Stimulated activated naive B cell treated with anti-CD40 and anti-IgM and Interleukin-4, amounts not matched to agents 10 μg/mL and 1 μg/mL and 100 μg/mL, for 72 hours (primary cell): Measurements from ENCODE around the gene AFDN.

Experiments used
- ATAC-seq, 2 donors: fragments of 150-1000 bp; cut with Tn5 transposase; replicated peaks; 2 replicates each; pipeline ENCODE4 v1.10.0; 2021; ENCODE audit warnings: moderate library complexity in 1 of 2
- DNase-seq: peaks from one replicate; pipeline ENCODE4 v3.0.0; 2021
- H3K27ac Mint-ChIP-seq: one replicate; pipeline ENCODE4 v1.8.0; 2022; ENCODE audit warnings: mild to moderate bottlenecking, mixed read lengths
- H3K27me3 Mint-ChIP-seq, 2 donors: one replicate each; pipeline ENCODE4 v1.8.0; 2022; ENCODE audit warnings: mixed read lengths in 2 of 2
- H3K36me3 Mint-ChIP-seq, 2 donors: one replicate each; pipeline ENCODE4 v1.8.0; 2022; ENCODE audit warnings: mixed read lengths in 2 of 2, mild to moderate bottlenecking in 1 of 2
- H3K4me1 Mint-ChIP-seq, 2 donors: one replicate each; pipeline ENCODE4 v1.8.0; 2022; ENCODE audit warnings: mixed read lengths in 2 of 2, mild to moderate bottlenecking in 1 of 2
- H3K4me3 Mint-ChIP-seq, 2 donors: one replicate each; pipeline ENCODE4 v1.8.0; 2022; ENCODE audit warnings: mild to moderate bottlenecking in 2 of 2, mixed read lengths in 2 of 2, moderate library complexity in 1 of 2
- H3K9me3 Mint-ChIP-seq, 2 donors: one replicate each; pipeline ENCODE4 v1.8.0; 2022; ENCODE audit warnings: mixed read lengths in 2 of 2, mild to moderate bottlenecking in 1 of 2

The AFDN gene

GRCh38 chr6:167850782-167851181 lies 24.1 kb downstream of the AFDN start:
- no peak overlapping the region for H3K4me3 Mint-ChIP-seq
- H3K27me3 Mint-ChIP-seq, result peaks cover 22 to 35% of the 10 kb centered on the region in 2 donors
- no peak for DNase-seq
- H3K36me3 Mint-ChIP-seq, result no peaks in the 10 kb centered on the region
- no peaks in the 10 kb centered on the region for H3K9me3 Mint-ChIP-seq
- no peak for ATAC-seq
- H3K27ac Mint-ChIP-seq, result no peak overlapping the region
- peaks cover 4 to 6% of the 10 kb centered on the region in 2 donors for H3K4me1 Mint-ChIP-seq

GRCh38 chr6:167851370-167851952 lies 24.8 kb downstream of the AFDN start:
- peaks cover 4 to 6% of the 10 kb centered on the region in 2 donors for H3K4me1 Mint-ChIP-seq

GRCh38 chr6:167855825-167856425 lies 29.2 kb downstream of the AFDN start:
- Mint-ChIP-seq H3K4me1 (peaks cover 5% of the 10 kb centered on the region in 2 donors), H3K27me3 (peaks cover 16 to 19% of the 10 kb centered on the region in 2 donors), H3K36me3 (no peaks in the 10 kb centered on the region), H3K4me3 (no peak overlapping the region), H3K9me3 (no peaks in the 10 kb centered on the region), H3K27ac (no peak overlapping the region)
- ATAC-seq, result no peak
- DNase-seq, result no peak

More at GRCh38 chr6:167851370-167851952, 24.8 kb downstream of the AFDN start:
- Mint-ChIP-seq H3K9me3 (no peaks in the 10 kb centered on the region), H3K36me3 (no peaks in the 10 kb centered on the region), H3K27ac (no peak overlapping the region), H3K27me3 (peaks cover 22 to 35% of the 10 kb centered on the region in 2 donors), H3K4me3 (no peak overlapping the region)
- ATAC-seq (no peak), DNase-seq (no peak)

- Mint-ChIP-seq H3K27me3 (peaks cover 18 to 19% of the 10 kb centered on the region in 2 donors), H3K4me3 (no peak overlapping the region)
Observed at GRCh38 chr6:167856474-167856873, 29.8 kb downstream of the AFDN start.

GRCh38 chr6:167856999-167857660 lies 30.4 kb downstream of the AFDN start:
- DNase-seq, result no peak
- Mint-ChIP-seq H3K36me3 (peaks cover 0 to 1% of the 10 kb centered on the region in 2 donors), H3K27me3 (peaks cover 14 to 21% of the 10 kb centered on the region in 2 donors), H3K4me3 (no peak overlapping the region), H3K9me3 (no peaks in the 10 kb centered on the region), H3K27ac (no peak overlapping the region), H3K4me1 (peaks cover 3 to 5% of the 10 kb centered on the region in 2 donors)
- no peak for ATAC-seq

More at GRCh38 chr6:167856474-167856873, 29.8 kb downstream of the AFDN start:
- Mint-ChIP-seq H3K9me3 (no peaks in the 10 kb centered on the region), H3K4me1 (peaks cover 5% of the 10 kb centered on the region in 2 donors), H3K36me3 (no peaks in the 10 kb centered on the region), H3K27ac (no peak overlapping the region)
- DNase-seq (no peak), ATAC-seq (no peak)

GRCh38 chr6:167858086-167858591 lies 31.4 kb downstream of the AFDN start:
- H3K27me3 Mint-ChIP-seq, result peaks cover 12 to 19% of the 10 kb centered on the region in 2 donors
- no peak for ATAC-seq
- peaks cover 3 to 5% of the 10 kb centered on the region in 2 donors for H3K4me1 Mint-ChIP-seq
- H3K36me3 Mint-ChIP-seq, result peaks cover 0 to 1% of the 10 kb centered on the region in 2 donors
- DNase-seq, result no peak
- no peaks in the 10 kb centered on the region for H3K9me3 Mint-ChIP-seq
- H3K27ac Mint-ChIP-seq, result no peak overlapping the region
- H3K4me3 Mint-ChIP-seq, result no peak overlapping the region

- Mint-ChIP-seq H3K4me1 (peaks cover 3 to 5% of the 10 kb centered on the region in 2 donors), H3K4me3 (no peak overlapping the region), H3K27me3 (peaks cover 16 to 19% of the 10 kb centered on the region in 2 donors), H3K36me3 (peaks cover 0 to 1% of the 10 kb centered on the region in 2 donors), H3K9me3 (no peaks in the 10 kb centered on the region), H3K27ac (no peak overlapping the region)
- DNase-seq (no peak), ATAC-seq (no peak)
Observed at GRCh38 chr6:167858842-167859664, 32.3 kb downstream of the AFDN start.

GRCh38 chr6:167860550-167861226 lies 34.0 kb downstream of the AFDN start:
- Mint-ChIP-seq H3K4me1 (peaks cover 3 to 5% of the 10 kb centered on the region in 2 donors), H3K9me3 (no peaks in the 10 kb centered on the region), H3K36me3 (peaks cover 0 to 1% of the 10 kb centered on the region in 2 donors), H3K4me3 (no peak overlapping the region), H3K27ac (no peak overlapping the region), H3K27me3 (peaks cover 15 to 16% of the 10 kb centered on the region in 2 donors)
- ATAC-seq (no peak), DNase-seq (no peak)

- H3K27ac Mint-ChIP-seq, result no peak overlapping the region
- H3K9me3 Mint-ChIP-seq, result no peaks in the 10 kb centered on the region
- H3K4me3 Mint-ChIP-seq, result no peak overlapping the region
- peaks cover 15 to 16% of the 10 kb centered on the region in 2 donors for H3K27me3 Mint-ChIP-seq
- peaks cover 0 to 1% of the 10 kb centered on the region in 2 donors for H3K36me3 Mint-ChIP-seq
- peaks cover 3 to 5% of the 10 kb centered on the region in 2 donors for H3K4me1 Mint-ChIP-seq
- ATAC-seq (no peak), DNase-seq (no peak)
Observed at GRCh38 chr6:167861424-167861823, 34.7 kb downstream of the AFDN start.

- H3K27ac Mint-ChIP-seq, result no peak overlapping the region
Observed at GRCh38 chr6:167863897-167864296, 37.2 kb downstream of the AFDN start.

GRCh38 chr6:167866642-167867041 lies 39.9 kb downstream of the AFDN start:
- Mint-ChIP-seq H3K27ac (no peak overlapping the region), H3K4me1 (no peaks in the 10 kb centered on the region), H3K4me3 (no peak overlapping the region), H3K9me3 (no peaks in the 10 kb centered on the region), H3K36me3 (peaks cover 4 to 12% of the 10 kb centered on the region in 2 donors), H3K27me3 (peaks cover 5 to 9% of the 10 kb centered on the region in 2 donors)
- ATAC-seq (no peak), DNase-seq (no peak)

More at GRCh38 chr6:167863897-167864296, 37.2 kb downstream of the AFDN start:
- H3K4me1 Mint-ChIP-seq, result no peaks in the 10 kb centered on the region
- H3K36me3 Mint-ChIP-seq, result peaks cover 4 to 11% of the 10 kb centered on the region in 2 donors
- ATAC-seq, result no peak
- no peaks in the 10 kb centered on the region for H3K9me3 Mint-ChIP-seq
- no peak overlapping the region for H3K4me3 Mint-ChIP-seq
- DNase-seq, result no peak
- H3K27me3 Mint-ChIP-seq, result peaks cover 5 to 11% of the 10 kb centered on the region in 2 donors

- no peak for DNase-seq
- H3K4me3 Mint-ChIP-seq, result no peak overlapping the region
- peaks cover 0 to 1% of the 10 kb centered on the region in 2 donors for H3K4me1 Mint-ChIP-seq
- peaks cover 3 to 12% of the 10 kb centered on the region in 2 donors for H3K36me3 Mint-ChIP-seq
- peaks cover 0 to 4% of the 10 kb centered on the region in 2 donors for H3K27me3 Mint-ChIP-seq
- no peak for ATAC-seq
- H3K9me3 Mint-ChIP-seq, result no peaks in the 10 kb centered on the region
- H3K27ac Mint-ChIP-seq, result no peak overlapping the region
Observed at GRCh38 chr6:167870321-167870720, 43.6 kb downstream of the AFDN start.

GRCh38 chr6:167872538-167873210 lies 46.0 kb downstream of the AFDN start:
- H3K27ac Mint-ChIP-seq, result no peak overlapping the region
- H3K4me1 Mint-ChIP-seq, result peaks cover 0 to 1% of the 10 kb centered on the region in 2 donors
- peaks cover 3 to 10% of the 10 kb centered on the region in 2 donors for H3K36me3 Mint-ChIP-seq
- ATAC-seq, result no peak
- H3K9me3 Mint-ChIP-seq, result no peaks in the 10 kb centered on the region
- H3K27me3 Mint-ChIP-seq, result peaks cover 0 to 4% of the 10 kb centered on the region in 2 donors
- H3K4me3 Mint-ChIP-seq, result no peak overlapping the region
- no peak for DNase-seq
